GM12891 (cell line): ENCODE measurements around the gene CREB5.

Source experiments
- POLR2A ChIP-seq: IDR thresholded peaks from 2 replicates; pipeline ENCODE4 v1.6.1; 2011; ENCODE audit warnings: low read depth, low read length, control low read depth
- POLR2AphosphoS5 ChIP-seq: IDR thresholded peaks from 2 replicates; pipeline ENCODE4 v1.6.1; 2011; ENCODE audit warnings: low read depth, low read length, control low read depth
- POU2F2 ChIP-seq: IDR thresholded peaks from 2 replicates; pipeline ENCODE4 v1.6.1; 2011; ENCODE audit warnings: low read depth, mild to moderate bottlenecking, control low read depth, low read length, moderate library complexity
- SPI1 ChIP-seq: IDR thresholded peaks from 2 replicates; pipeline ENCODE4 v1.6.1; 2011; ENCODE audit warnings: low read depth, low read length, control low read depth
- TAF1 ChIP-seq: IDR thresholded peaks from 2 replicates; pipeline ENCODE4 v1.6.1; 2011; ENCODE audit warnings: low read depth, low read length, control low read depth

DNA sequence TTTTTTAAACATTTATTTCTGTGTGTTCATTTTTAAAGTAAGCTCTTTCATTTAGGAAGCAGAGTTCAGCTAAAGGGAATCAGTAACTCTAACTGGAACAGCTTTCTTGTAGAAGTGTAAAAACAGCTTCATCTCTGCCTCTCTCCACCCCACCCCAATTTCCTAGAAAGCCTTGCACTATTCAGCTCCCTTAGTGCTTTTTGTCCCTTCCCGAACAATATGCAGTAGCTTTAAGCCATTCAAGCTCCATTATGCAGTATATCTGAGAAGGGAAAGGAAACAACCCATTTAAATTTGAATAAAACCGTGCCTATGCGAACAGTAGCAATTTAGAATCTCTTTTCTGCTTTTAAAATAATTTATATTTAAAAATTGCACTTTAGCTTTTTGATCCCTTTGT is 411.3 kb downstream of the CREB5 start:
- TF ChIP-seq POLR2A (no peak), POLR2AphosphoS5 (no peak), POU2F2 (no peak), TAF1 (no peak), SPI1 (no peak)
